Fibroblast of villous mesenchyme (primary cell): ENCODE measurements around the gene IKZF1. TPM values are rescaled to one million over a fixed set of nuclear protein-coding genes. Genes with fewer than 3 reads are reported as not detected.

Source experiments
- DNase-seq: peaks from one replicate; pipeline ENCODE4 v3.0.0-alpha.2; 2010; ENCODE audit warnings: low read depth
- H3K4me3 ChIP-seq: 2 replicates; pipeline ENCODE4 v1.5.1; 2011; ENCODE audit warnings: low read depth, mild to moderate bottlenecking, low read length
- total RNA-seq: library from RNA; depleted of rRNA; stranded (reverse); fragments of >200 nt; gene quantifications from 2 replicates; pipeline ENCODE4 v1.2.3, GENCODE V29; 2012
- TF ChIP-seq, protein P1 (sequence below): IDR thresholded peaks from 2 replicates; pipeline ENCODE4 v1.5.1; 2012; ENCODE audit warnings: low read depth, mild to moderate bottlenecking, low read length; ENCODE audit not compliant: insufficient read depth

Gene IKZF1
- total RNA-seq, 1 donor = not detected

- TF ChIP-seq, protein P1, sequence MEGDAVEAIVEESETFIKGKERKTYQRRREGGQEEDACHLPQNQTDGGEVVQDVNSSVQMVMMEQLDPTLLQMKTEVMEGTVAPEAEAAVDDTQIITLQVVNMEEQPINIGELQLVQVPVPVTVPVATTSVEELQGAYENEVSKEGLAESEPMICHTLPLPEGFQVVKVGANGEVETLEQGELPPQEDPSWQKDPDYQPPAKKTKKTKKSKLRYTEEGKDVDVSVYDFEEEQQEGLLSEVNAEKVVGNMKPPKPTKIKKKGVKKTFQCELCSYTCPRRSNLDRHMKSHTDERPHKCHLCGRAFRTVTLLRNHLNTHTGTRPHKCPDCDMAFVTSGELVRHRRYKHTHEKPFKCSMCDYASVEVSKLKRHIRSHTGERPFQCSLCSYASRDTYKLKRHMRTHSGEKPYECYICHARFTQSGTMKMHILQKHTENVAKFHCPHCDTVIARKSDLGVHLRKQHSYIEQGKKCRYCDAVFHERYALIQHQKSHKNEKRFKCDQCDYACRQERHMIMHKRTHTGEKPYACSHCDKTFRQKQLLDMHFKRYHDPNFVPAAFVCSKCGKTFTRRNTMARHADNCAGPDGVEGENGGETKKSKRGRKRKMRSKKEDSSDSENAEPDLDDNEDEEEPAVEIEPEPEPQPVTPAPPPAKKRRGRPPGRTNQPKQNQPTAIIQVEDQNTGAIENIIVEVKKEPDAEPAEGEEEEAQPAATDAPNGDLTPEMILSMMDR = no peak
- H3K4me3 ChIP-seq = no peak overlapping the region
- DNase-seq = no peak
Observed at GRCh38 chr7:50393547-50394252, 89.2 kb downstream of the IKZF1 start.

DNA sequence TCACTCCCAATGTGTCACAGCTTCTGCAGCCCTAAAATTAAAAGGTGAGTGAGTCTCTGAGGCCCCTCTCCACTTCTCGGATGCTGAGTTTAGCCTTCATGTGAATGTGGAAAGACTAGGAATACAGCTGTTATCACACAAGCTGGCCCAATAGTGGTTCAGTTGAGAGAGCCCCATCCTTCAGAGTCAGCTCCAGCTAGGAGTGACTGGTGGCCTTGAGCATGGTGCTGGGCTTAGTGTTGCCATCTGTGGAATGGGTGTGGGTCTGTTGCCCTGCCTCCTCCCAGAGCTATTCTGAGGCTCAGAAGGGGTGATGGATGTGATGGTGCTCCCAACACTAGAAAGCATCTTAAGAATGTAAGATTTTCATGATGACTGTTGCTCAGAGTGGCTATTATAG is 89.8 kb downstream of the IKZF1 start:
- no peak overlapping the region for H3K4me3 ChIP-seq
- no peak for DNase-seq
- TF ChIP-seq, protein P1 = no peak

GRCh38 chr7:50396856-50397255 is 92.3 kb downstream of the IKZF1 start:
- TF ChIP-seq, protein P1 = no peak
- DNase-seq = no peak
- no peak overlapping the region for H3K4me3 ChIP-seq

GRCh38 chr7:50397320-50397970 is 92.9 kb downstream of the IKZF1 start:
- no peak overlapping the region for H3K4me3 ChIP-seq
- DNase-seq = no peak
- TF ChIP-seq, protein P1 = no peak

GRCh38 chr7:50397971-50398324 is 93.4 kb downstream of the IKZF1 start:
- H3K4me3 ChIP-seq = no peak overlapping the region
- no peak for DNase-seq
- TF ChIP-seq, protein P1 = no peak

DNA sequence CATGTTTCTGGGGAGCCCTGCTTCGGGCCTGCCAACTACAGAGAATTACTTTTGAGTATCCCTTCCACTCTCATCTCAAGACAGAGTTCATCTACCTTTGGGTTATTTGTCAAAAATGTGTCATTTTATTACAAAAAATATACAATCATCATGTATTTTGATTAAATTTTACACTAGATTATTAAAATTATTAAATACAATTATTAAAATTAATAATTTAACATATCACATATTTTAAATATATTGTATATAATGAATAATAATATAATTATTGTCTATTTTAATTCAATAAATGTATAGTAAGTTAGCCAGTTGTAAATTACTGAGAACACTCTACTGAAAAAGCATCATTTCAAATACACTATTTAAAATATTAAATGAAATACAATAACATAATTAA is 94.7 kb downstream of the IKZF1 start:
- TF ChIP-seq, protein P1 = no peak
- no peak for DNase-seq
- no peak overlapping the region for H3K4me3 ChIP-seq
